DND-41 (cell line): ENCODE measurements around the gene ADPRHL1.

Source experiments
- EZH2 ChIP-seq: IDR thresholded peaks from 3 replicates; pipeline ENCODE4 v1.6.1; 2012; ENCODE audit warnings: borderline replicate concordance, low read depth, mild to moderate bottlenecking, moderate library complexity, low read length, inconsistent platforms; ENCODE audit not compliant: severe bottlenecking
- TF ChIP-seq, protein P1 (sequence below): IDR thresholded peaks from 2 replicates; pipeline ENCODE4 v1.5.1; 2012; ENCODE audit warnings: borderline replicate concordance, low read length, moderate library complexity, mild to moderate bottlenecking; ENCODE audit not compliant: poor library complexity, severe bottlenecking; ENCODE audit errors: extremely low read depth

- TF ChIP-seq, protein P1, sequence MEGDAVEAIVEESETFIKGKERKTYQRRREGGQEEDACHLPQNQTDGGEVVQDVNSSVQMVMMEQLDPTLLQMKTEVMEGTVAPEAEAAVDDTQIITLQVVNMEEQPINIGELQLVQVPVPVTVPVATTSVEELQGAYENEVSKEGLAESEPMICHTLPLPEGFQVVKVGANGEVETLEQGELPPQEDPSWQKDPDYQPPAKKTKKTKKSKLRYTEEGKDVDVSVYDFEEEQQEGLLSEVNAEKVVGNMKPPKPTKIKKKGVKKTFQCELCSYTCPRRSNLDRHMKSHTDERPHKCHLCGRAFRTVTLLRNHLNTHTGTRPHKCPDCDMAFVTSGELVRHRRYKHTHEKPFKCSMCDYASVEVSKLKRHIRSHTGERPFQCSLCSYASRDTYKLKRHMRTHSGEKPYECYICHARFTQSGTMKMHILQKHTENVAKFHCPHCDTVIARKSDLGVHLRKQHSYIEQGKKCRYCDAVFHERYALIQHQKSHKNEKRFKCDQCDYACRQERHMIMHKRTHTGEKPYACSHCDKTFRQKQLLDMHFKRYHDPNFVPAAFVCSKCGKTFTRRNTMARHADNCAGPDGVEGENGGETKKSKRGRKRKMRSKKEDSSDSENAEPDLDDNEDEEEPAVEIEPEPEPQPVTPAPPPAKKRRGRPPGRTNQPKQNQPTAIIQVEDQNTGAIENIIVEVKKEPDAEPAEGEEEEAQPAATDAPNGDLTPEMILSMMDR: no peak
- TF ChIP-seq EZH2: no peak
Measured at GRCh38 chr13:113410472-113411201, 42.7 kb downstream of the ADPRHL1 start.
